Stomach smooth muscle (tissue), 2 donors: Measurements from ENCODE around the gene MMP26.

Experiments
- H3K27ac ChIP-seq: one replicate; pipeline ENCODE4 v1.7.0; 2013; ENCODE audit warnings: mild to moderate bottlenecking, low read length, inconsistent platforms
- H3K27me3 ChIP-seq, 2 donors: one replicate each; pipeline ENCODE4 v1.7.0; 2013; ENCODE audit warnings: low read length in 2 of 2; ENCODE audit not compliant: insufficient read depth in 2 of 2, control insufficient read depth in 1 of 2
- H3K36me3 ChIP-seq, 2 donors: one replicate each; pipeline ENCODE4 v1.7.0; 2013; ENCODE audit warnings: low read length in 2 of 2; ENCODE audit not compliant: control insufficient read depth in 2 of 2, insufficient read depth in 2 of 2
- H3K4me1 ChIP-seq: one replicate; pipeline ENCODE4 v1.7.0; 2013; ENCODE audit warnings: low read length; ENCODE audit not compliant: control insufficient read depth, insufficient read depth
- H3K4me3 ChIP-seq, 2 donors: one replicate each; pipeline ENCODE4 v1.7.0; 2013; ENCODE audit warnings: low read length in 2 of 2
- H3K9ac ChIP-seq, 2 donors: one replicate each; pipeline ENCODE4 v1.7.0; 2013; ENCODE audit warnings: low read length in 2 of 2, mild to moderate bottlenecking in 1 of 2
- H3K9me3 ChIP-seq, 2 donors: one replicate each; pipeline ENCODE4 v1.7.0; 2013; ENCODE audit warnings: low read length in 2 of 2; ENCODE audit not compliant: control insufficient read depth in 2 of 2
- donor health status: healthy.
- donor health status: Pancreatic carcinoma.

MMP26 gene

GRCh38 chr11:4704054-4704789, at the start of gene MMP26:
Gene MMP26, plus strand, starts transcription at chr11:4704784.
- H3K27me3 ChIP-seq: no peaks in the 10 kb centered on the region
- H3K36me3 ChIP-seq: no peaks in the 10 kb centered on the region
- H3K9me3 ChIP-seq: no peaks in the 10 kb centered on the region
- no peak within 1 kb of the TSS for H3K27ac ChIP-seq
- H3K4me3 ChIP-seq: no peak within 1 kb of the TSS
- no peaks in the 10 kb centered on the region for H3K4me1 ChIP-seq
- H3K9ac ChIP-seq: no peak within 1 kb of the TSS

GRCh38 chr11:4658629-4659445, 45.7 kb upstream of the MMP26 start:
- Histone ChIP-seq H3K36me3 (no peaks in the 10 kb centered on the region), H3K9me3 (no peaks in the 10 kb centered on the region), H3K9ac (no peak overlapping the region), H3K4me3 (no peak overlapping the region), H3K4me1 (no peaks in the 10 kb centered on the region), H3K27ac (no peak overlapping the region), H3K27me3 (peaks cover 0 to 5% of the 10 kb centered on the region in 2 donors)

- no peaks in the 10 kb centered on the region for H3K36me3 ChIP-seq
- H3K4me1 ChIP-seq: no peaks in the 10 kb centered on the region
- H3K9me3 ChIP-seq: no peaks in the 10 kb centered on the region
- no peak overlapping the region for H3K9ac ChIP-seq
- no peak overlapping the region for H3K4me3 ChIP-seq
- no peak overlapping the region for H3K27ac ChIP-seq
- peaks cover 0 to 5% of the 10 kb centered on the region in 2 donors for H3K27me3 ChIP-seq
Observed at GRCh38 chr11:4662876-4663275, 41.7 kb upstream of the MMP26 start.

- H3K9me3 ChIP-seq: no peaks in the 10 kb centered on the region
- H3K9ac ChIP-seq: no peak overlapping the region
- no peaks in the 10 kb centered on the region for H3K36me3 ChIP-seq
- peaks cover 0 to 5% of the 10 kb centered on the region in 2 donors for H3K27me3 ChIP-seq
- H3K27ac ChIP-seq: no peak overlapping the region
- no peaks in the 10 kb centered on the region for H3K4me1 ChIP-seq
- no peak overlapping the region for H3K4me3 ChIP-seq
Observed at GRCh38 chr11:4664183-4664582, 40.4 kb upstream of the MMP26 start.

- no peaks in the 10 kb centered on the region for H3K4me1 ChIP-seq
- no peak overlapping the region for H3K9ac ChIP-seq
- no peaks in the 10 kb centered on the region for H3K9me3 ChIP-seq
- H3K27ac ChIP-seq: no peak overlapping the region
- H3K4me3 ChIP-seq: no peak overlapping the region
- no peaks in the 10 kb centered on the region for H3K36me3 ChIP-seq
- peaks cover 0 to 5% of the 10 kb centered on the region in 2 donors for H3K27me3 ChIP-seq
Observed at GRCh38 chr11:4664786-4665185, 39.8 kb upstream of the MMP26 start.

GRCh38 chr11:4665424-4665823, 39.2 kb upstream of the MMP26 start:
- Histone ChIP-seq H3K4me1 (no peaks in the 10 kb centered on the region), H3K36me3 (no peaks in the 10 kb centered on the region), H3K4me3 (no peak overlapping the region), H3K9me3 (no peaks in the 10 kb centered on the region), H3K27me3 (peaks cover 0 to 5% of the 10 kb centered on the region in 2 donors), H3K9ac (no peak overlapping the region), H3K27ac (no peak overlapping the region)

- Histone ChIP-seq H3K9ac (no peak overlapping the region), H3K4me1 (peaks cover 4% of the 10 kb centered on the region), H3K27me3 (peaks cover 0 to 2% of the 10 kb centered on the region in 2 donors), H3K36me3 (no peaks in the 10 kb centered on the region), H3K4me3 (no peak overlapping the region), H3K27ac (no peak overlapping the region), H3K9me3 (no peaks in the 10 kb centered on the region)
Observed at GRCh38 chr11:4671741-4672140, 32.8 kb upstream of the MMP26 start.

GRCh38 chr11:4672470-4672869, 32.1 kb upstream of the MMP26 start:
- no peak overlapping the region for H3K27ac ChIP-seq
- peaks cover 0 to 2% of the 10 kb centered on the region in 2 donors for H3K27me3 ChIP-seq
- H3K9me3 ChIP-seq: no peaks in the 10 kb centered on the region
- no peak overlapping the region for H3K9ac ChIP-seq
- H3K4me3 ChIP-seq: no peak overlapping the region
- no peaks in the 10 kb centered on the region for H3K36me3 ChIP-seq
- H3K4me1 ChIP-seq: peaks cover 4% of the 10 kb centered on the region

GRCh38 chr11:4673781-4674180, 30.8 kb upstream of the MMP26 start:
- H3K36me3 ChIP-seq: no peaks in the 10 kb centered on the region
- H3K27ac ChIP-seq: no peak overlapping the region
- H3K4me1 ChIP-seq: peaks cover 4% of the 10 kb centered on the region
- no peaks in the 10 kb centered on the region for H3K9me3 ChIP-seq
- no peak overlapping the region for H3K4me3 ChIP-seq
- peaks cover 0 to 2% of the 10 kb centered on the region in 2 donors for H3K27me3 ChIP-seq
- no peak overlapping the region for H3K9ac ChIP-seq

- Histone ChIP-seq H3K27me3 (peaks cover 0 to 2% of the 10 kb centered on the region in 2 donors), H3K4me3 (no peak overlapping the region), H3K27ac (no peak overlapping the region)
Observed at GRCh38 chr11:4677948-4678347, 26.6 kb upstream of the MMP26 start.

GRCh38 chr11:4680341-4680740, 24.2 kb upstream of the MMP26 start:
- Histone ChIP-seq H3K4me3 (no peak overlapping the region), H3K27me3 (peaks cover 0 to 2% of the 10 kb centered on the region in 2 donors), H3K9me3 (no peaks in the 10 kb centered on the region), H3K4me1 (no peaks in the 10 kb centered on the region), H3K36me3 (no peaks in the 10 kb centered on the region), H3K9ac (no peak overlapping the region), H3K27ac (no peak overlapping the region)

More at GRCh38 chr11:4677948-4678347, 26.6 kb upstream of the MMP26 start:
- Histone ChIP-seq H3K4me1 (no peaks in the 10 kb centered on the region), H3K36me3 (no peaks in the 10 kb centered on the region), H3K9me3 (no peaks in the 10 kb centered on the region), H3K9ac (no peak overlapping the region)
